ENCODE data around the gene CLIP2.
A peak's percentile ranks its signal among the peaks of the same experiment; 100 is the strongest.
"Not testable (repeated sequence)": the region's sequence is repeated elsewhere in the genome, so short reads cannot be mapped to it uniquely, and the experiment has no call there.

Gene CLIP2

DNA sequence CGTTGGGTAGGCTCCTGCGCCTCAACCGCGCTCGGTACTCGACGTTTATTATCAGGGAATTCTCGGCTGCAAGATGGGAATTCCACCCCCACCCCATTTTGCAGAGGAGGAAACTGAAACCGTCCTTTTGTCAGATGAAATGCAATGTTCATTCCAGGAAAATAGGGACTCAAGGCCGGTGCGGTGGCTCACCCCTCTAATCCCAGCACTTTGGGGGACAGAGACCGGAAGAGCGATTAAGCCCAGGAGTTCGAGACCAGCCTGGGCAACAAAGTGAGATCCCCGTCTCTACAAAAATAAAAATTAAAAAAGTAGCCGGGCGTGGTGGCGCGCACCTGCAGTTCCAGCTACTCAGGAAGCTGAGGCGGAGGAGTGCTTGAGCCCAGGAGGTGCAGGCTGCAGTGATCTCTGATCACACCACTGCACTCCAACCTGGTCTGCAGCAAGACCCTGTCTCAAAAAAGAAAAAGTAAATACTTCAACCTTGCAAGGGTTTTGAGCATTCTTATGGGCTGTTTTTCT is 34.3 kb upstream of the CLIP2 start:
- Histone ChIP-seq H3K9me3 (ENCODE audit: control insufficient read depth, low read length) (no peaks in the 10 kb centered on the region), H3K4me1 (ENCODE audit: control insufficient read depth, insufficient read depth, low read length, poor library complexity, severe bottlenecking) (peaks cover 9% of the 10 kb centered on the region), H3K27me3 (replicated peaks; ENCODE audit: control insufficient read depth, insufficient read depth, low read length, poor library complexity, severe bottlenecking) (no peaks in the 10 kb centered on the region), H3K27ac (ENCODE audit: insufficient read depth, low read length, poor library complexity, severe bottlenecking) (peak overlapping the region; percentile 91), H3K36me3 (ENCODE audit: control insufficient read depth, insufficient read depth, low read length) (peaks cover 9% of the 10 kb centered on the region), H3K4me3 (ENCODE audit: insufficient read depth, low read depth, low read length, poor library complexity, severe bottlenecking) (peak overlapping the region; percentile 91)
- DNase-seq = no peak

DNA sequence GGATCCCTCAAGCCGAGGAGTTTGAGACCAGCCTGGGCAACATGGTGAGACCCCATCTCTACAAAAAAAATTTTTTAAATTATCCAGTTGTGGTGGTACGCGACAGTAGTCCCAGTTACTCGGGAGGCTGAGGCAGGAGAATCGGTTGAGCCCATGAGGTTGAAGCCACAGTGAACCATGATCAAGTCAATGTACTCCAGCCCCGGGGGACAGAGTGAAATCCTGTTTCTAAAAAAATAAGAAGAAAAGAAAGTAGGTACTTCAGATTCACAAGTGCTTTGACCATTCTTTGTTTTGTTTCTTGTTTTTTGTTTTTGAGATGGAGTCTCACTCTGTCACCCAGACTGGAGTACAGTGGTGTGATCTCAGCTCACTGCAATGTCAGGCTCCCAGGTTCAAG is 33.7 kb upstream of the CLIP2 start:
- H3K27ac ChIP-seq (ENCODE audit: insufficient read depth, low read length, poor library complexity, severe bottlenecking); H3K4me3 ChIP-seq (ENCODE audit: insufficient read depth, low read depth, low read length, poor library complexity, severe bottlenecking): not testable (repeated sequence)

DNA sequence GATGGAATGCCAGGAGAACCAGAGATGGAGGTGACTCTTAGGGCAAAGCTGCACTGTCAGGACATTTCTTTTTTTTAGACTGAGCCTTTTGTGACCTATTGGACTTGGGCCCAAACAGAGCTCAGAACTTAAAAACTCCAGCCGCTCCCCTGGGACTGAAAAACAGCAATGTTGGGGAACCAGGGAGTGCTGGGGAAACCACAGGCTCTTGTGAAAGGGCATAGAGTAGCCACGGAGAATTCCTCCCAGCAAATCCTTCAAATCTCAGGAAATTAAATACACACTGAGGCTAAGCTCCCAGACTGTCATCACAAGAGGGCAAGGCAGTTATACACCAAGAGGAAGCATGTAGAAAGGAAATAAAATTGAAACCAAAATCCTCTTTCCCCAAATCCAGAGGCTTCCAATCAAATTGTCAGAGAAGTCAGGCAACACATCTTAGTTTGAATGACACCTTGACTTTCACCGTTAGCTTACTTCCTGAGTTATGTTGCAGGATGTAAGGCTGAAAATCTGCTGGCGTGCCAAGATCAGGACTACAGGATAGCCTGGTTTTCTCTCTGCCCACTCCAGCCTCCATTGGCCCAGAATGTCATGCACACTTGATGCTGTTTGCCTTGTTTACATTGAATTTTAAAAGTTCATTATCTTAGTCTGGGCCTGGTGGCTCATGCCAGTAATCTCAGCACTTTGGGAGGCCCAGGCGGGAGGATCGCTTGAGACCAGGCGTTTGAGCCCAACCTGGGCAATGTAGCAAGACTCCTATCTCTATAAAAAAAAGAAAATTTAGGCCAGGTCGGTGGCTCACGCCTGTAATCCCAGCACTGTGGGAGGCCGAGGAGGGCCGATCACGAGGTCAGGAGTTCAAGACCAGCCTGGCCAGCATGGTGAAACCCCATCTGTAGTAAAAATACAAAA is 32.5 kb upstream of the CLIP2 start:
- no peak overlapping the region for H3K27ac ChIP-seq (ENCODE audit: insufficient read depth, low read length, poor library complexity, severe bottlenecking)
- H3K27me3 ChIP-seq (replicated peaks; ENCODE audit: control insufficient read depth, insufficient read depth, low read length, poor library complexity, severe bottlenecking) = no peaks in the 10 kb centered on the region
- no peaks in the 10 kb centered on the region for H3K9me3 ChIP-seq (ENCODE audit: control insufficient read depth, low read length)
- no peak for DNase-seq
- peaks cover 9% of the 10 kb centered on the region for H3K4me1 ChIP-seq (ENCODE audit: control insufficient read depth, insufficient read depth, low read length, poor library complexity, severe bottlenecking)
- H3K36me3 ChIP-seq (ENCODE audit: control insufficient read depth, insufficient read depth, low read length) = no peaks in the 10 kb centered on the region
- no peak overlapping the region for H3K4me3 ChIP-seq (ENCODE audit: insufficient read depth, low read depth, low read length, poor library complexity, severe bottlenecking)

More for the DNA sequence above, 33.7 kb upstream of the CLIP2 start:
- H3K36me3 ChIP-seq (ENCODE audit: control insufficient read depth, insufficient read depth, low read length); H3K9me3 ChIP-seq (ENCODE audit: control insufficient read depth, low read length); H3K27me3 ChIP-seq (replicated peaks; ENCODE audit: control insufficient read depth, insufficient read depth, low read length, poor library complexity, severe bottlenecking); H3K4me1 ChIP-seq (ENCODE audit: control insufficient read depth, insufficient read depth, low read length, poor library complexity, severe bottlenecking); DNase-seq: not testable (repeated sequence)

DNA sequence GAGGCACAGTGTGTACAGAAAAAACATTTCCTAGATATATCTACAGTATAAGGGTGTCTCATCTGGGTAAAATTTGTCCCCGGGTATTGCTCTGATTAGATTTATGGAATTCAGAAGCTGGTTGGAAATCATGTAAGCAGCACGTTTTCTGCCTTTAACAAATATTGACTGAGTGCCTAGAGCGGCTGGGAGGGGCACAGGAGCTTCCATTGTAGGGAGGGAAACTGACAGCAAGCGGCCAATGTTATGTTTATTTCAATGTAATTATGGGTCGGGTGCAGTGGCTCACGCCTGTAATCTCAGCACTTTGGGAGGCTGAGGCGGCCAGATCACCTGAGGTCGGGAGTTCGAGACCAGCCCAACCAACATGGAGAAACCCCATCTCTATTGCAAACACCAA is 30.6 kb upstream of the CLIP2 start:
- Histone ChIP-seq H3K36me3 (ENCODE audit: control insufficient read depth, insufficient read depth, low read length) (no peaks in the 10 kb centered on the region), H3K4me3 (ENCODE audit: insufficient read depth, low read depth, low read length, poor library complexity, severe bottlenecking) (no peak overlapping the region)

DNA sequence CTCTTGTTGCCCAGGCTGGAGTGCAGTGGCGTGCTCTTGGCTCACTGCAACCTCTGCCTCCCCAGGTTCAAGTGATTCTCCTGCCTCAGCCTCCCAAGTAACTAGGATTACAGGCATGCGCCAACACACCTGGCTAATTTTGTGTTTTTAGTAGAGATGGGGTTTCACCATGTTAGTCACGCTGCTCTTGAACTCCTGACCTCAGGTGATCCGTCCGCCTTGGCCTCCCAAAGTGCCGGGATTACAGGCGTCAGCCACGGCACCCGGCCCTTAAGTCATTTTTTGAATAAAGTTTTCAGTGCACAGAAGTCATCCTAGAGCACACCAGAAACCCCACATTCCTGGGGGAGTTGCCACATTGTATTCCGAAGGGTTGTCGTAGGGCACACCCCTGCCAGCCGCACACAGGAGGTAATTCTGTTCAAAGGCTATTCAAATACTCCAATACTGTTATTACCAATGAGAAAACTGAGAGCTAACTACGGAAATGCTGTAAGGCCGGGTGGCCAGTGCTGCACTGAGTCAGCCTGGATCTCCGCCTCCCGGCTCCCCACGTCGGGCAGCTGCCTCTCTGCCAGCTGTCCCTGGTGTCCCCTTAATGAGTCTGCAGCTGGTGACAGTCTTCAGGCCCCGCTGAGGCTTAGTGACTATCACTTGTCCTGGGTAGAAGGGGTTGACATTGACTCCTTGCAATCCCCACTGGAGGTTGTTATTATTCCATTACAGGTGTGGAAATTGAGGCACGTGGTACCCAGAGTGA is 26.4 kb upstream of the CLIP2 start:
- no peak overlapping the region for H3K27ac ChIP-seq (ENCODE audit: insufficient read depth, low read length, poor library complexity, severe bottlenecking)
- DNase-seq = no peak
- no peaks in the 10 kb centered on the region for H3K27me3 ChIP-seq (replicated peaks; ENCODE audit: control insufficient read depth, insufficient read depth, low read length, poor library complexity, severe bottlenecking)
- no peaks in the 10 kb centered on the region for H3K9me3 ChIP-seq (ENCODE audit: control insufficient read depth, low read length)
- no peaks in the 10 kb centered on the region for H3K36me3 ChIP-seq (ENCODE audit: control insufficient read depth, insufficient read depth, low read length)
- no peaks in the 10 kb centered on the region for H3K4me1 ChIP-seq (ENCODE audit: control insufficient read depth, insufficient read depth, low read length, poor library complexity, severe bottlenecking)
- H3K4me3 ChIP-seq (ENCODE audit: insufficient read depth, low read depth, low read length, poor library complexity, severe bottlenecking) = no peak overlapping the region

More for the DNA sequence above, 30.6 kb upstream of the CLIP2 start:
- H3K27me3 ChIP-seq (replicated peaks; ENCODE audit: control insufficient read depth, insufficient read depth, low read length, poor library complexity, severe bottlenecking) = no peaks in the 10 kb centered on the region
- no peaks in the 10 kb centered on the region for H3K9me3 ChIP-seq (ENCODE audit: control insufficient read depth, low read length)
- H3K4me1 ChIP-seq (ENCODE audit: control insufficient read depth, insufficient read depth, low read length, poor library complexity, severe bottlenecking) = peaks cover 9% of the 10 kb centered on the region
- DNase-seq = no peak
- H3K27ac ChIP-seq (ENCODE audit: insufficient read depth, low read length, poor library complexity, severe bottlenecking) = no peak overlapping the region

DNA sequence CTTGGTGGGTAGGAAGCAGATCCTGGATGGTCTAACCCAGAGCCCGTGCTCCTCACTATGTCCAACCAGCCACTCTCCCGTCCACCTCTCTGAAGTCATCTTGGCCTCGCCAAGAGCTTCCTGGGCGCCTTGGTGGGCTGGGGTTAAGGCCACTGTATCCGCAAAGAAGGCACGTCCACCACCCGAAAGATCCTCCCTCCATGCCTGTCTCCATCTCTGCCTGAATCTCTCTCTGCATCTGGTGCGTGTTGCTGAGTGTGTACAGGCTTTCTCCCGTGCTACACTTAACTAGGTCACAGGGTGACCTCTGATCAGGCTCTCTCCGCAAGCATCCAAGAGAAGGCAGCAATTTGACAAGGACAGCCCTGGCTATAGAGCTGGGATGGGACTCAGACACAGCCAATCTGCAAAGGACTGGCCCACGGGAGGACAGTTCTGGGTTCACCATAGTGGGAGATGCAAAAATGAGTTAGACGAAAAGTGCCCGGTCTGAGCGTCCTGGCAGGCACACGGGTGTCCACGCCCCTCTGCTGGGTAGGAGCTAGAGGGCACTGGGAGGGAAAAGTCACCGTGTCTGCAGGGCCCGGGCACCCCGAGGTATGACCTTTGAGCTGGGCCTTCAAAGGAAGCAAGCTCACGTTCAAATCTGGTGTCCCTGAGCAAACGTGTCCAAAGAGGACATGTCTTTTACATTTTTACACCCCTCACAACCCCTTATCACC is 25.6 kb upstream of the CLIP2 start:
- Histone ChIP-seq H3K9me3 (ENCODE audit: control insufficient read depth, low read length) (no peaks in the 10 kb centered on the region), H3K36me3 (ENCODE audit: control insufficient read depth, insufficient read depth, low read length) (no peaks in the 10 kb centered on the region), H3K27ac (ENCODE audit: insufficient read depth, low read length, poor library complexity, severe bottlenecking) (no peak overlapping the region), H3K4me3 (ENCODE audit: insufficient read depth, low read depth, low read length, poor library complexity, severe bottlenecking) (no peak overlapping the region), H3K27me3 (replicated peaks; ENCODE audit: control insufficient read depth, insufficient read depth, low read length, poor library complexity, severe bottlenecking) (no peaks in the 10 kb centered on the region), H3K4me1 (ENCODE audit: control insufficient read depth, insufficient read depth, low read length, poor library complexity, severe bottlenecking) (no peaks in the 10 kb centered on the region)
- no peak for DNase-seq

DNA sequence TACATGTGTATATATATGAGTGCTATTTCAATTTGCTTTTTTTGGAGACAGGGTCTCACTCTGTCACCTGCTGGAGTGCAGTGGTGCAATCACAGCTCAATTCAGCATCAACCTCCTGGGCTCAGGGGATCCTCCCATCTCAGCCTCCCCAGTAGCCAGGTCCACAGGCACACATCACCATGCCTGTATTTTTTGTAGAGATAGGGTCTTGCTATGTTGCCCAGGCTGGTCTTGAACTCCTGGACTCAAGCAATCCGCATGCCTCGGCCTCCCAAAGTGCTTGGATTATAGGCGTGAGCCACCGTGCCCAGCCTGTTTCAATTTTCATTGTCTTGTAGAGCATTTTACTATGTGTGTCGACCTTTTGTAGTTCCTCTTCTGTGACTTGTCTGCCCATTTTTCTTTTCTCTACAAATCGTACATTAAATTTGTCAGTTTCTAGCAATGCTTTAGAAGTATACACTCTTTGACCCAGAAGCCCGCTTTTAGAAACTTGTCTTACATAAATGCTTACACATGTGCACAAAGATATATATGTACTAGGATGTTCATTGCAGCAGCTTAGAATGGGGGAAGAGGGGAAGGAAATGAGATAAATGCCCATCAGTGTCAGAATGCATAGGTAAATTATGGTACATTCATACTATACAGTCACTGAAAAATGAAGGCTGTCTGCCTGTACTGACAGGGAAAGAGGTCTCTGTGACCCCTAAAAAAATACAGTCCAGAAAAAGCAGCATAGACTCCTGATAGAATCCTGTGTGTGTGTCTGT is 22.8 kb upstream of the CLIP2 start:
- Histone ChIP-seq H3K36me3 (ENCODE audit: control insufficient read depth, insufficient read depth, low read length) (no peaks in the 10 kb centered on the region), H3K27ac (ENCODE audit: insufficient read depth, low read length, poor library complexity, severe bottlenecking) (no peak overlapping the region), H3K9me3 (ENCODE audit: control insufficient read depth, low read length) (no peaks in the 10 kb centered on the region), H3K4me3 (ENCODE audit: insufficient read depth, low read depth, low read length, poor library complexity, severe bottlenecking) (no peak overlapping the region), H3K4me1 (ENCODE audit: control insufficient read depth, insufficient read depth, low read length, poor library complexity, severe bottlenecking) (no peaks in the 10 kb centered on the region), H3K27me3 (replicated peaks; ENCODE audit: control insufficient read depth, insufficient read depth, low read length, poor library complexity, severe bottlenecking) (no peaks in the 10 kb centered on the region)
- no peak for DNase-seq

DNA sequence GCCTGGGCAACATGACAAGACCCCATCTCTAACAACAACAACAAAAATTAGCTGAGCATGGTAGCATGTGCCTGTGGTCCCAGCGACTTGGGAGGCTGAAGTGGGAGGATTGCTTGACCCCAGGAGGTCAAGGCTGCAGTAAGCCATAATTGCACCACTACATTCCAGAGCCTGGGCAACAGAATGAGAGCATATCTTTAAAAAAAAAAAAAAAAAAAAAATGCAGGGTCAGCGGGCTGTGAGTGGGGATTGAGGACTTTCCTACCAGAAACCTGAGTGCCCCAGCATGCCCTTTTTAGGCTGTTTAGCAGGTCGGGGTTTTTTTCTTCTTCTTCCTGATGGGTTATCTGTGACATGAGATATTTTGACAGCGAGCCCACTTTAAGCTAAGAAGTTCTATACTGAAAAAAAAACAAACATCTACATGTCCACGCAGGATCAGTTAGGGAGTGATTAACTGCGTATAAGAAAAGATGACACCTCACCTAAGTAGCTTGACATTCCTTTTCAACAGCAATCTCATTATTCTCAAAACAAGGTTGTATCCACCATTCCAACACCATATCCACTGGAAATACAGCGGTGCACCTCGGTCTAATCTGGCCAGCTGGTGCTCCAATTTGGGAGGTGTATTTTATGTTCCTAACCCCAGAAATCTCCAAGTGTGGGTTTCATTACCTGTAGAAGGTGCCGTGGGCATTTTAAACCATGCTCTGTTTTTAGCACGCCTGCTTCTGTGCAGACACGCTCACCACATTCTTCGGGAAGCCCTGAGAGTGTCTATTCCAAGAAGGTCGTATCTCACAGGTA is 21.2 kb upstream of the CLIP2 start:
- no peaks in the 10 kb centered on the region for H3K27me3 ChIP-seq (replicated peaks; ENCODE audit: control insufficient read depth, insufficient read depth, low read length, poor library complexity, severe bottlenecking)
- no peak overlapping the region for H3K4me3 ChIP-seq (ENCODE audit: insufficient read depth, low read depth, low read length, poor library complexity, severe bottlenecking)
- no peak overlapping the region for H3K27ac ChIP-seq (ENCODE audit: insufficient read depth, low read length, poor library complexity, severe bottlenecking)
- DNase-seq = no peak
- H3K4me1 ChIP-seq (ENCODE audit: control insufficient read depth, insufficient read depth, low read length, poor library complexity, severe bottlenecking) = no peaks in the 10 kb centered on the region
- no peaks in the 10 kb centered on the region for H3K36me3 ChIP-seq (ENCODE audit: control insufficient read depth, insufficient read depth, low read length)
- H3K9me3 ChIP-seq (ENCODE audit: control insufficient read depth, low read length) = no peaks in the 10 kb centered on the region

Data from effector memory CD4-positive, alpha-beta T cell (primary cell).